CD1c-positive myeloid dendritic cell (primary cell): ENCODE results near the gene PNMA8B.

Source experiments
- DNase-seq: peaks from one replicate; pipeline ENCODE4 v3.0.0-alpha.2; 2016; ENCODE audit errors: extremely low spot score

Gene PNMA8B

GRCh38 chr19:46487178-46487801 lies 8.4 kb downstream of the PNMA8B start:
- DNase-seq = no peak

- no peak for DNase-seq
Observed at GRCh38 chr19:46486358-46486757, 9.3 kb downstream of the PNMA8B start.

- DNase-seq = no peak
Observed at GRCh38 chr19:46484656-46485055, 11.0 kb downstream of the PNMA8B start.

- no peak for DNase-seq
Observed at GRCh38 chr19:46482631-46483030, 13.0 kb downstream of the PNMA8B start.

DNA sequence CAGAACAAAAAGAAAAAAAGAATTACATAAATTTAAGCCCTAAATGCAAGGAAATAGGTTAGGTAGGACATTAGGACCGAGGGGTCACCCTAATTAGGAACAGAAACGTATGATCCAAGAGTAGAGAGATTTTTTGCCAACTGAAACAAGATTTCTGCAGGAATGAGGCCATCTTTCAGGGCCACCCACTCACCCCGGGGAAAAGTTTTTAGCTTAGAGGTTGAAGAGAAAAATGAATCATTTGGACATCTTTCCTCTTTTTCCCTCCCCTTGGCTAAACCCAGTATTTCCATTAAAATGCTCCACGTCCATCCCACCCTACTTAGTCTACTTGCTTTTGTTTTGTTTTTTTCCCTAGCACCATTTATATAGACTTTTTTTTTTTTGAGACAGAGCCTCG lies 13.7 kb downstream of the PNMA8B start:
- DNase-seq = peak; percentile 24

- DNase-seq = no peak
Observed at GRCh38 chr19:46481223-46481848, 14.3 kb downstream of the PNMA8B start.

DNA sequence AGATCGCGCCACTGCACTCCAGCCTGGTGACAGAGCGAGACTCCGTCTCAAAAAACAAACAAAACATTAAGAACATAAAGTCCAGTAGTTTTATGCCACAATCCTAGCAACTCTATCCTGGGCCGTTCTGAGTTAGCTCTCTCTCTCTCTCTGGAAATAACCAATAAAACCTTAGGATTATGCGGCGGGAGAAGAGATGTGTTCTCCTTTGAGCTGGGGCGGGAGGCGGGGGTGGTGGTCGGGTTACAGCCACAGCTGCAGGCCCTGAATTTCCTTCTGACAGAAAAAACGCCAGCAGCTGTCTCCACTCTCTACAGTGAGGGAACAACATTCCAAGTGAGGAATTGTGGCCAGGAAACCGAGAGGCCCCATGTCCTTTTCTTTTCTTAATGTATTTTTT lies 15.3 kb downstream of the PNMA8B start:
- no peak for DNase-seq

GRCh38 chr19:46478356-46478986 lies 17.2 kb downstream of the PNMA8B start:
- peak; percentile 46 for DNase-seq

DNA sequence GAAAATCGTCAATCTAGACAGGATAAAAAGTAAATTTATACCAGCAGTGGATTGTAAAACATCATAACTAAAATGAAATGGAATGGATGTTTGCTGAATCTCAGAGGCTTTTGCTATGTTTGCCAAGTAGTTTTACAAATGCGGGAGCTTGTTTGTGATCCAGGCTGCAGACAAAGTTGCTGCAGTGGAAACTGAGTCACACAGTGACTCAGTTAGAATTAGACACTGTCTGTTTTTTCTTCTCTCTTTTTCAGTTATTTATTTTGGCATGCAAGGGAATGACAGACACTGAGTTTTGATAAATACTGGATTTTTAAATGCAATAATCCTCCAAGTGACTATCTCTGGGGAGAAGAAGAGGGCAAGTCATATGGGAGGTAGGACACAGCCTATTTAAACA lies 19.7 kb downstream of the PNMA8B start:
- no peak for DNase-seq

GRCh38 chr19:46474211-46474610 lies 21.5 kb downstream of the PNMA8B start:
- no peak for DNase-seq

DNA sequence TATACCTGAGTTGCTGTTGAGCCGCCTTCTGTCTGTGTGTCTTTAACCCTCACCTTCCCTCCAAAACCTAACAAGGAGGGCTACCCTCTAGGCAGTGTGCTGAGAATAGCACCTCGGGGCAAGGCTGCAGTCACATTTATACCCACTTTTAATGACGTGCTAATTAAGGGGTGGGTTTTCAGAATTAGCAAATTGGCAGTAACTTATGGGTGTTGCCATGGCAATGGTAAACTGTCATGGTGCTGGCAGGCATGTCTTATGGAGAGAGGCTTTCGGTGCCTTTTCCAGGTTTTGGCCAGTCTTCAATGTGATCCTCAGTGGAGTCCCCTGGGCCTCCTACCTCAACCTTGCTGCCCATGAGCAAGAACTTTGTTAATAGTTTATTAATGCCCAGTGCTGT lies 23.1 kb downstream of the PNMA8B start:
- DNase-seq = no peak

DNA sequence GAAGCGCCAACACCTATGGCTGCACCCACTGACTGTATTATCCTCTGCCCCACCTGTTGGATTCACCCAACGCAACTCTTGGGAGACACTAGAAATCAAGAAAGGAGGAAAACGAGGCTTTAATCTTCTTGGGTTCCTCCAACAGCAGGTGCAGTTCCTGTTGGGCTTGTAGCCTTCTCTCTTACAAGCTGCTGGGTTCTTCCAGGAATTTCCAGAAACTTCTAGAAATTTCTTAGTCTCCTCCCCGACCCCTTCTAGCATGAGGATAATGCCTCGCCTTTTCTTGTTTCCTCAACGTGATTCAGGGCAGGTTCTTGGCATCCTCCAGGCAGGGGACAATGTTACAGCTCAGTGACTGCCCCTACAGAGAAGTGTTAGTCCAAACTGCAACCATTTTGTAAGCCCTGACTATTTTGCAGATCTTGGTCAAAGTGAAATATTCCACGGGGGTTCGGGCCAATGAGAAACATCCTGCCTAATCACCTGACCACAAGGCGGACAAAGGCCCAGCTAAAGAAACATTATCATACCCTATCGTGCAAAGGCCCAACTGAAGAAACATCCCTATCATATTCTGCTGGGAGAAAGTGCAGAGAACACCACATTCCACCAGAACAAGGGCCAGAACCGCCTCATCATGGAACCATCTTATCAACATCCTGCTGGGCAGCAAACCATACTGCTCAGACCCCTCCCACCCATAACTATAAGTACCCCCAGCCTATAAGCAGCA lies 23.7 kb downstream of the PNMA8B start:
- no peak for DNase-seq

DNA sequence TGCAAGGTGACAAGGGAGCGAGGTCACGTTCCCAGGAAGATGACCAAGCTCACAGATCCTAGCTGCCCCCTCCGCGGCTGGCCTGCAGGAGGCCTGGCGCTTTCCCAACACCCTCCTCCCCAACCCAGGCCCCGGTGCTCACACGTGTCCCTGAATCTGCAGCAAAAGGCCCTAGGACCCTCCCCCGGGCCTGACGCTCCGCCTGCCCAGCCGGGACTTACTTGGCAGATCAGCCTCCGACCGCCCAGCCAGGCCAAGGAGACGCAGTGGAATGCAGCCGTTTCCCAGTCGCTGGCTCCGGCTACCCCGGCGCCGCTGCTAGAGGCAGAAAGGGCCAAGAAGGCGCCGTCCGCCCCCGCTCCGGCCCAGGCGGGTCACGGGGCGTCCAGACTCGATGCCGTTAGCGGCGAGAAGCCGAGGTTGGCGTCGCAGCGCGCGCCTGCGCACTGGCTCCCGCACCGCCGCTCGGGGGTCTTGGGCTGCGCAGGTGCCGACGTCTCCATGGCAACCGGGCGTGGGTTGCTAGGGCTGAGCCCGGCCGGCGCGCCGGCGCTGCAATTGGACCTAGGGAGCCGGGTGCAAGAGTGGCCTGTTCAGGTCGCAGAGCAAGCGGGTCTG lies 24.4 kb downstream of the PNMA8B start, which contains the start of gene PNMA8A:
PNMA8A (minus strand) TSS at position 448 of the 618 bp plus-strand sequence. CDS start 528 bp downstream, outside the sequence.
- no peak for DNase-seq

GRCh38 chr19:46470376-46470775 lies 25.3 kb downstream of the PNMA8B start:
- DNase-seq = no peak

GRCh38 chr19:46469541-46470185 lies 26.0 kb downstream of the PNMA8B start:
- DNase-seq = no peak

DNA sequence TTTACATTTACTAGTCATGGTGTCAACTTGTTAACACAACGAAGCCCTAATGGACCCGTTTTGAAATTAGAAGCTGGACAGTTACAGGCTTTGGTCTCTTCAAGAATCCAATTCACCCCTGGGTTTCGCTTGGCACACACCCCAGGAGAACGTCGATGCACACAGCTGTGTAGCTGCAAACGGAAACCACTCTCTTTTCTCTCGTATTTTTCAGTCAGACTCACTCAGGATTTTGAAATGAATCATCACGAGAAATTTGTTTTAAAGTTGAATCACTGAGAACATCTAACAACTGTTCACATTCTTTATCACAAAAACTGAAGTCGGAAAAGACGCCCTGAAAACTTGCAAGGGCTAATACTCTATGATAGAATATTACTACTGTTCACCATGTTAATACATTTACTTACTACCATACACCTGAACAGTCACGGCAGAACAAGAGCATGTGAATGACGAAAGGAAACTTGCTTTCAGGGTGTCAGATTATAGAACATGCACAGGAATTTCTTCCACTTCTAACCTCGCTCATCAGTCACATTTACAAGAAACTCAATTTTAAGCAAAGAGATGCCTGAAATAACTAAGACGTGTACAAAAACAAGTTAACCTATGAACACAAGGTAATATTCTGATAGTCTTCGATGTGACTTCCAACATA lies 29.0 kb downstream of the PNMA8B start:
- no peak for DNase-seq

DNA sequence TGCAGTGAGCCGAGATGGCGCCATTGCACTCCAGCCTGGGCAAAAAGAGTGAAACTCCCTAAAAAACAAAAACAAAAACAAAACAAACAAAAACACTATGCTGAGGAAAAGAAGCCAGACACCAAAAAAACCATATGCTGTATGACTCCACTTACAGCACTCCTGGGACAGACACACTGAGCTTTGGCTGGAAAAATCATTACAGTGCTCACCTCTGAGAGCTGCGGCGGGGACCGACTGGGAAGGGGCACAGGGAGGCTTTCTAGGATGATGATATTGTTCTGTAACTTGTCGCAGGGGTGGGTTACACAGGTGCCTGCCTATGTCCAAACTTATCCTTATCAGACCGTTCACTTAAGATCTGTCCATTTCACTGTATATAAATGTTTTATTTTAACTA lies 32.2 kb downstream of the PNMA8B start:
- DNase-seq = no peak

DNA sequence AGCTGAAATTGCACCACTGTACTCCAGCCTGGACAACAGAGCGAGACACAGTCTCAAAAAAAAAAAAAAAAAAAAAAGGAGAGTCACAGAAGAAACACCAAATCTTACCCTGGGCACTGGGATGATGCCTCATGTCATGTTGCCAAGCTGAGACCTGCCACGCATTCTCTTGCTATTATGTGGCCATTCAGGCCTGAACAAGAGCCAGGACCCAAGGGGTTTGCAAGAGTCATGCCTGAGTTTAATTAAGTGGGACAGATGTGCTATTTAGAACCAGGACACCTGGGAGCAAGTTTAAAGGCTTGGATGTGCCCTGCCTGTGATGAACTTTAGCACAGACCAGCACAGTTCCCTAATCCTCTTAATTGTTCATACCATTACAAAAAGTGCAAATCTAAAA lies 34.1 kb downstream of the PNMA8B start:
- no peak for DNase-seq

- DNase-seq = no peak
Observed at GRCh38 chr19:46460981-46461380, 34.7 kb downstream of the PNMA8B start.

DNA sequence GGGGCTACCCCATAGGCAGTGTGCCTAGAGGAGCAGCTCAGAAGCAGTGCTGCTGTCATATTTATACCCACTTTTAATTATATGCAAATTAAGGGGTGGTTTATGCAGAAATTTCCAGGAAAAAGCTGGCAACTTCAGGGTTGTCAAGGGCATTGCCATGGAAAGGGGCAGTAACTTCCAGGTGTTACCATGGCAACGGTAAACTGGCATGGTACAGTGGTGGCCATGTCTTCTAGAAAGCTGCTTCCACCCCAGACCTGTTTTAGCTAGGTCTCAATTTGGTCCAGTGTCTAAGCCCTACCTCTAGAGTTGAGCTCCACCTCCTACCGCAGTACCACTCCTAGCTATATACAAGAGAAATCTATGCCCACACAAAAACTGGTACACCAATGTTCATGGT lies 35.6 kb downstream of the PNMA8B start:
- DNase-seq = no peak

DNA sequence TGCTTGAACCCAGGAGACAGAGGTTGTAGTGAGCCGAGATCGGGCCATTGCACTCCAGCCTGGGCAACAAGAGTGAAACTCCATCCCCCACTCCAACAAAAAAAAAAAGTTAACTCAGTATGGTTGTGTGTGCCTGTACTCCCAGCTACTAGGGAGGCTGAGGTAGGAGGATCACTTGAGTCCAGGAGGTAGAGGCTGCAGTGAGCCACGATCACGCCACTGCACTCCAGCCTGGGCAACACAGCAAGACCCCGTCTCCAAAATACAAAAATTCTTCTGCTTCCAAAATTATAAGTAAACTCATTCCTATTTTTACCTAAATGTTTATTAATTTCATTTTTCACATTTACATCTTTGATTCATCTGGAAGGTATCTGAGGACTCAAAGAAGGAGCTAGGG lies 38.7 kb downstream of the PNMA8B start:
- no peak for DNase-seq
